Measurements from ENCODE around the gene CENPO. TPM values are rescaled to one million over a fixed set of nuclear protein-coding genes. Genes with fewer than 3 reads are reported as not detected.

CENPO gene
- total RNA-seq, 2 donors from 2014 or later: 9.1 to 24.4 TPM

DNA sequence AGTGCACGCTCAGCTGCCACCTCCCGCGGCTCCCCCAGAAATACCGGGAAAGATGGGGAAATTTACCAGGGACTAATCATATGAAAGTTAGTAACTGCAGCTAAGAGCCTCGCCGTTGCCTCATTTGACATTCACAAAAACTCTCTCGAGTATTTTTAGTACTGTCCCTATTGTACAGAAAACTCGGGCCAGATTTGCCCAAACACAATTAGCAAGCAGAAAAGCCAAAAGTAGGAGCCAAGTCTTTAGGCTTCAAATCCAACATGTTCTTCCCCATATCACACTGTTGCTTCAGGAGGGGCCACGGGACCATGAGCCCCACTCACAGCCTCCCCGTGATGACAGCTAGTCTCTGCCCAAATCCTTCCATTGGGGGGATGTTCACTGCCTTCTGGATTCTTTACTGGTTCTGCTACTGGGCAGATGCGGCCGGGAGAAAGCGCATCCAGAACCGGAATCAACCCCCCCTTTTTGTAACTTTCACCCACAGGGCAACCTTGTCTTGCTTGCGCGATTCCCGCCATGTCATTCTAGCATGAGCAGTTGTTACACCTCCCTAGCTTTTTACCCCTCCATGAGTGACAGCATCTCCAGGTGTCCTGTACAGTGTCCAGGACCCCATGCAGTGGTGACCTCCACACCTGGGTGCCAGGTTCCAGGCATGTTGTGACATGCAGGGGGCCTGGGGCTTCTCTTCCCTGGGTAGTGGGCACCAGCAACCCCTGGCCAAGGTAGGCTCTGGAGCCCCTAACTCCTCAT, 35.2 kb downstream of the CENPO start:
- no peak overlapping the region for H3K4me3 ChIP-seq
- H3K27ac ChIP-seq: no peak overlapping the region
- no peak for DNase-seq (ENCODE audit: low spot score)
- 79% methylated on average over 17 of the region's 17 CpGs for WGBS
- H3K27me3 ChIP-seq (replicated peaks; ENCODE audit: insufficient read depth): no peaks in the 10 kb centered on the region
- intact Hi-C loops (cut with DNase I): no loop called here
- H3K9me3 ChIP-seq: no peaks in the 10 kb centered on the region
- no peaks in the 10 kb centered on the region for H3K4me1 ChIP-seq (replicated peaks)
- H3K36me3 ChIP-seq: no peaks in the 10 kb centered on the region
- TF ChIP-seq POLR2A (IDR thresholded peaks at IDR 0.05): no peak
- TF ChIP-seq POLR2AphosphoS5 (IDR thresholded peaks at IDR 0.05): no peak
- TF ChIP-seq, protein P1, sequence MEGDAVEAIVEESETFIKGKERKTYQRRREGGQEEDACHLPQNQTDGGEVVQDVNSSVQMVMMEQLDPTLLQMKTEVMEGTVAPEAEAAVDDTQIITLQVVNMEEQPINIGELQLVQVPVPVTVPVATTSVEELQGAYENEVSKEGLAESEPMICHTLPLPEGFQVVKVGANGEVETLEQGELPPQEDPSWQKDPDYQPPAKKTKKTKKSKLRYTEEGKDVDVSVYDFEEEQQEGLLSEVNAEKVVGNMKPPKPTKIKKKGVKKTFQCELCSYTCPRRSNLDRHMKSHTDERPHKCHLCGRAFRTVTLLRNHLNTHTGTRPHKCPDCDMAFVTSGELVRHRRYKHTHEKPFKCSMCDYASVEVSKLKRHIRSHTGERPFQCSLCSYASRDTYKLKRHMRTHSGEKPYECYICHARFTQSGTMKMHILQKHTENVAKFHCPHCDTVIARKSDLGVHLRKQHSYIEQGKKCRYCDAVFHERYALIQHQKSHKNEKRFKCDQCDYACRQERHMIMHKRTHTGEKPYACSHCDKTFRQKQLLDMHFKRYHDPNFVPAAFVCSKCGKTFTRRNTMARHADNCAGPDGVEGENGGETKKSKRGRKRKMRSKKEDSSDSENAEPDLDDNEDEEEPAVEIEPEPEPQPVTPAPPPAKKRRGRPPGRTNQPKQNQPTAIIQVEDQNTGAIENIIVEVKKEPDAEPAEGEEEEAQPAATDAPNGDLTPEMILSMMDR (IDR thresholded peaks at IDR 0.05): no peak

DNA sequence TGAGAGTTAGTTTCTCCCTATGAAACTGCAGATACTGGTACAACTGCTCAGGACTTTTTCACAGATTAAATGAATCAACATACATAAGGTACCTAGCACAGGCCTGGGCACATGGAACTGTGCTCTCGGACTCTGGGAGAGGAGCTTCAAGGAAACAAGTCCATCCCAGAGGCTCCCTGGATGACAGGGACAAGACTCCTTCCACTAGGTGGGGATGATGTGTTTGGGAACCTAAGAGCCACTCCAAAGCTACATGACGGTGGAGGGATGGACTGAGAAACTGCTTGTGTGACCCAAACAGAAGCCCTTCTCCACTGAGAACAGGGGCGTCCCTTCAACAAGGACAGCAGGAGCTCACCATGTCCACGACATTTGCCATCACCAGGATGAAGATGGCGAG, 37.1 kb downstream of the CENPO start:
- Histone ChIP-seq H3K4me1 (replicated peaks) (no peaks in the 10 kb centered on the region), H3K27ac (no peak overlapping the region), H3K9me3 (no peaks in the 10 kb centered on the region), H3K36me3 (no peaks in the 10 kb centered on the region), H3K27me3 (replicated peaks; ENCODE audit: insufficient read depth) (no peaks in the 10 kb centered on the region), H3K4me3 (no peak overlapping the region)
- no peak for DNase-seq (ENCODE audit: low spot score)
- WGBS: 84% methylated on average over 5 of the region's 5 CpGs
- TF ChIP-seq, protein P1 (IDR thresholded peaks at IDR 0.05): no peak
- no peak for TF ChIP-seq POLR2AphosphoS5 (IDR thresholded peaks at IDR 0.05)
- TF ChIP-seq POLR2A (IDR thresholded peaks at IDR 0.05): no peak
- intact Hi-C loops (cut with DNase I): loop anchor here (10.0 kb wide), 1 partner anchor 304 kb away; no protein-coding TSS in a partner anchor

DNA sequence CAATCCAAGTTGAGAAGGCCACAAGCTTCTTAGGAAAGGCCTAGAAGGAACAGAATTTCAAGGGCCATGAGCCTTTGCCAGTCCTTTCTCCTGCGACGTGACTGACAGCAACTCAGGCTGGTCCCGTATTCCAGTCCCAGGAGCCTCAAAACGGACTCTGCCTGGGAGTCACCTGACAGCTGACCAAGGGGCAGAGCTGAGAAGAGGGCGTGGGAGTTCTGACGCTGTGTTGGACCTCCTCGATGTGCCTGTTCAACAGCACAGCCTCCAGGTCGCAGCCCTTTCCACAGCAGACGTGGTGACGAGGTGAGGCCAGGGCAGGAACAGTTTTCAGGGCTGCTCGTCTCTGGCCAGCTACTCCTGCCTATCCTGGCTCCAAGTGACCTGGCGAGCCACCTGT, 37.6 kb downstream of the CENPO start:
- TF ChIP-seq POLR2AphosphoS5 (IDR thresholded peaks at IDR 0.05) (no peak), POLR2A (IDR thresholded peaks at IDR 0.05) (no peak)
- TF ChIP-seq, protein P1 (IDR thresholded peaks at IDR 0.05): no peak
- H3K9me3 ChIP-seq: no peaks in the 10 kb centered on the region
- no peaks in the 10 kb centered on the region for H3K27me3 ChIP-seq (replicated peaks; ENCODE audit: insufficient read depth)
- no peak overlapping the region for H3K4me3 ChIP-seq
- intact Hi-C loops (cut with DNase I): loop anchor here (10.0 kb wide), 1 partner anchor 304 kb away; no protein-coding TSS in a partner anchor
- H3K4me1 ChIP-seq (replicated peaks): no peaks in the 10 kb centered on the region
- WGBS: 90% methylated on average over 12 of the region's 12 CpGs
- H3K27ac ChIP-seq: no peak overlapping the region
- no peak for DNase-seq (ENCODE audit: low spot score)
- H3K36me3 ChIP-seq: no peaks in the 10 kb centered on the region

DNA sequence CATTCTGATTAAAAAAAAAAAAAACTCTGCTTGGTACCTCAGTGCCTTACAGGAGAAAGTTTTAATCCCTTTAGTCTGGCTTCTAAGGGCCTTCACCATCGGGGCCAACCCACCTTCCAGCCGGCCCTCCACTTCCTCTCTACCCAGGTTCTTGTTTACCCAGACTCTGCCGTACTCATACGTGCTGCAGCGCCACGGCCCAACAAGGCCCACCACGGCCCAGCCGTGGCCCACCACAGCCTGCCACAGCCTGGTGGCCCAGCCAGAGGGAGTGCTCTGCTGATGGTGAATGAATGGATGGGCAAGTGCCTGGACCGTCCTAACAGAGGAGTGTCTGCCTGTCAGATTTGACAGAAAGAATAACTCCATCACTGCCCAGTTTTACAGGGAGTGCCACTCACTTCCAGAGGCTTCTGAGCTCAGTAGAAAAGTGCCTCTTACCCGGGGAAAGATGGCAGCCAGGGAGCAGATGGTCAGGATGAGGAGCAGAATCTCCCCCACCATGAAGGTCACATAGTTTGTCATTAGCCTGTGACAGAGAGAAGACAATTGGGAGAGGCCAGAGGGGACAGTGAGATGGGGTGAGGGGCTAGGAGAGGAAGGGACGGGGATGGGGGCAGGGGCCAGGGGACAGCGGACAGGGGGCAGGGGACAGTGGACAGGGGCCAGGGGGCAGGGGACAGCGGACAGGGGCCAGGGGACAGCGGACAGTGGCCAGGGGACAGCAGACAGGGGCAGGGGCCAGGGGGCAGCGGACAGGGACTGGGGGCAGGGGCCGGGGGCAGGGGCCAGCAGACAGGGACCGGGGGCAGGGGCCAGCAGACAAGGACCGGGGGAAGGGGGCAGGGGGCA, 38.2 kb downstream of the CENPO start:
- Histone ChIP-seq H3K27ac (no peak overlapping the region), H3K36me3 (no peaks in the 10 kb centered on the region), H3K4me1 (replicated peaks) (no peaks in the 10 kb centered on the region), H3K4me3 (no peak overlapping the region), H3K27me3 (replicated peaks; ENCODE audit: insufficient read depth) (no peaks in the 10 kb centered on the region), H3K9me3 (no peaks in the 10 kb centered on the region)
- no peak for DNase-seq (ENCODE audit: low spot score)
- TF ChIP-seq POLR2A (IDR thresholded peaks at IDR 0.05) (no peak), POLR2AphosphoS5 (IDR thresholded peaks at IDR 0.05) (no peak)
- TF ChIP-seq, protein P1 (IDR thresholded peaks at IDR 0.05): no peak
- intact Hi-C loops (cut with DNase I): loop anchor here (10.0 kb wide), 1 partner anchor 303 kb away; no protein-coding TSS in a partner anchor
- WGBS: 90% methylated on average over 12 of the region's 18 CpGs

All from prostate gland (tissue), 2 donors.